ENCODE results near the gene LARP7.
"Not testable (repeated sequence)": the region's sequence is repeated elsewhere in the genome, so short reads cannot be mapped to it uniquely, and the experiment has no call there.

LARP7 gene

GRCh38 chr4:112636688-112637551, at the start of gene LARP7, which contains the start of gene ZGRF1:
TSS of gene LARP7 (plus strand) at chr4:112637143. CDS start at chr4:112644670, 7,527 bp downstream.
TSS of gene ZGRF1 (minus strand) at chr4:112636909. CDS start at chr4:112633176, 3,733 bp downstream.
- peak; percentile 94 to 98 for DNase-seq (ENCODE audit: low read depth in 1 of 2, low spot score in 1 of 2)

- no peak for DNase-seq (ENCODE audit: low read depth in 1 of 2, low spot score in 1 of 2)
Measured at GRCh38 chr4:112589206-112589605, 47.7 kb upstream of the LARP7 start.

GRCh38 chr4:112591593-112591992, 45.4 kb upstream of the LARP7 start:
- no peak for DNase-seq (ENCODE audit: low read depth in 1 of 2, low spot score in 1 of 2)

- DNase-seq (ENCODE audit: low read depth in 1 of 2, low spot score in 1 of 2), result no peak
Measured at GRCh38 chr4:112592717-112593116, 44.2 kb upstream of the LARP7 start.

DNA sequence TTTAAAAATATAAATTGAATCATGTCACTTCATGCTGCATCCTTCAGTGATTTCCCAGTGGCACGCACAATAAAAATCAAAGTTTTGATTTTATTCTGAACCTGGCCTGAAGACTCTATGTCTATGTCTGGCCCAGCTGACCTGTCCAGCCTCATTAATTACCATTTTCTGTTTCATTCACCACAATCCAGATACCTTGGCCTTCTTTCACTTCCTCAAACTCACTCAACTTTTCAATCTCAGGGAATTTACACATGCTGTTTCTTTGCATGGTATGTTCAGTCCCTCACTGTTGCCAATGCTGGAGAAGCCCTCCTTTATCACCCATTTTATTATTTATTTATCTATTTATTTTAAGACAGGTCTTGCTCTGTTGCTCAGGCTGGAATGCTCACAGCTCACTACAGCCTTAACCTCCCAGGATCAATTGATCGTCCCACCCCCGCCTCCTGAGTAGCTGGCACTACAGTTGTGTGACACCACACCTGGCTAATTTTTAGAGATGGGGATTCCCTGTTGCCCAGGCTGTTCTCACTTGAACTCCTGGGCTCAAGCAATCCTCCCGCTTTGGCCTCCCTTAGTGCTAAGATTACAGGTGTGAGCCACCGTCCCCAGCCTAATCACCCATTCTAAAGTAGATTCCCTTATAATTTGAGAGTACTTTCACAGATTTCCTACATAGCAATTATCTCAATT, 43.4 kb upstream of the LARP7 start:
- DNase-seq (ENCODE audit: low read depth in 1 of 2, low spot score in 1 of 2), result no peak

DNA sequence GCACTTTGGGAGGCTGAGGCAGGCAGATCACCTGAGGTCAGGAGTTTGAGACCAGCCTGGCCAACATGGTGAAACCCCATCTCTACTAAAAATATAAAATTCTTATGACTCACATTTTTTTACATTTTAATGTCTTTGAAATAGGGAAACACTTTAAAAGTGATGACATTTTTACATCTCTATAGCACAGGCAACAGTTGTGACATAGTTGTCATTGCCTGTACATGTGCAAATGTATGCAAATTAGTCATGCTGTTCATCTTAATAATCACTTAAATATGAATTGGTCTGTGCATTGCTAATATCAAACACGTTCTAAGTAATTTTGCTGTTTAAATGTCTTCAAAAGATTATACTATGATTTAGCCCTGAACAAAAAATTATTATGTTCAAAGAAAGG, 42.0 kb upstream of the LARP7 start:
- no peak for DNase-seq (ENCODE audit: low read depth in 1 of 2, low spot score in 1 of 2)

DNA sequence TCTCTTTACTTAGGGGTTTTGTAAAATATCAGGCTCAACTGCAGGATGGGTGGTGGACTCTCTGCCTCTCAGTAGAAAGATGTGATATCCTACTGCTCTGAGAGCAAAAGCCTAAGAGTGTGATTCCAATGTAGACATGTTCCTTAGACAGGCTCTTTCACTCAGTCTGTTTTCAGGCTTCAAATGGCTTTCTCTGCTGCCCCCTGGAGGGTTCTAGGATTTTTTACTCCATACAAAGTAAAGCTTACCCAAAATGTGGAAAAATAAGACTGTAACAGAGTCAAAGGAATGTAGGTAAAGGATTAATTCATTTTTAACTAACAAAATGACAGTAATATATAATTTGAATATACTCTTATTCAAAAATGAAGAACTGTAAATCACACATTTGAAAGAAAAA, 32.4 kb upstream of the LARP7 start:
- DNase-seq (ENCODE audit: low read depth in 1 of 2, low spot score in 1 of 2), result peak in 1 of 2 donors; percentile 16

GRCh38 chr4:112612814-112613213, 24.1 kb upstream of the LARP7 start:
- not testable (repeated sequence) for DNase-seq (ENCODE audit: low read depth in 1 of 2, low spot score in 1 of 2)

- no peak for DNase-seq (ENCODE audit: low read depth in 1 of 2, low spot score in 1 of 2)
Measured at GRCh38 chr4:112616984-112617383, 20.0 kb upstream of the LARP7 start.

GRCh38 chr4:112626228-112626627, 10.7 kb upstream of the LARP7 start:
- DNase-seq (ENCODE audit: low read depth in 1 of 2, low spot score in 1 of 2), result no peak

- DNase-seq (ENCODE audit: low read depth in 1 of 2, low spot score in 1 of 2), result no peak
Measured at GRCh38 chr4:112633477-112634235, 3.3 kb upstream of the LARP7 start.

- DNase-seq (ENCODE audit: low read depth in 1 of 2, low spot score in 1 of 2), result no peak
Measured at GRCh38 chr4:112637552-112637866, 566 bp downstream of the LARP7 start.

GRCh38 chr4:112642526-112642925, 5.6 kb downstream of the LARP7 start:
- DNase-seq (ENCODE audit: low read depth in 1 of 2, low spot score in 1 of 2), result no peak

GRCh38 chr4:112644595-112645535, 7.9 kb downstream of the LARP7 start:
- not testable (repeated sequence) for DNase-seq (ENCODE audit: low read depth in 1 of 2, low spot score in 1 of 2)

GRCh38 chr4:112645541-112646329, 8.8 kb downstream of the LARP7 start:
- no peak for DNase-seq (ENCODE audit: low read depth in 1 of 2, low spot score in 1 of 2)

DNA sequence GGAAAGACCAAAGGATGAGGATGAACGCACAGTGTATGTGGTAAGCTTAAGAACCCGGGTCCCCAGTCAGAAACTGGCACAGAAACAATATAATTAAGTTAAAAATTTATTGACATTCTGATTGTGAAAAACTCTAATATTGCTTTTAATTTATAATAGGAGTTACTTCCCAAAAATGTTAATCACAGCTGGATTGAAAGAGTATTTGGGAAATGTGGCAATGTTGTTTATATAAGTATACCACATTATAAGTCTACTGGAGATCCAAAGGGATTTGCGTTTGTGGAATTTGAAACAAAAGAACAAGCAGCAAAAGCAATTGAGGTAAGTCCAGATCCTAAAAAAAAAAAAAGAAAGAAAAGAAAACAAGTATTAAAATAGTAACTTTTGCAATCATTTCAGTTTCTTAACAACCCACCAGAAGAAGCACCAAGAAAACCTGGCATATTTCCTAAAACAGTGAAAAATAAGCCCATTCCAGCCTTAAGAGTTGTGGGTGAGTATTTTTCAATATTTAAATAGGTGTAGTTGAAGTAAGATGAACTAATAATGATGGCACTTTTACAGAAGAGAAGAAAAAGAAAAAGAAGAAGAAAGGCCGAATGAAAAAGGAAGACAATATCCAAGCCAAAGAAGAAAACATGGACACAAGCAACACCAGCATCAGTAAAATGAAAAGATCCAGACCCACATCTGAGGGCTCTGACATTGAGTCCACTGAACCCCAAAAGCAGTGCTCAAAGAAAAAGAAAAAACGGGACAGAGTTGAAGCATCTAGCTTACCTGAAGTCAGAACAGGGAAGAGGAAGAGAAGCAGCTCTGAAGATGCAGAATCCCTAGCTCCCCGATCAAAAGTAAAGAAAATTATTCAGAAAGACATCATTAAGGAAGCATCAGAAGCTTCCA, 9.9 kb downstream of the LARP7 start:
- no peak for DNase-seq (ENCODE audit: low read depth in 1 of 2, low spot score in 1 of 2)

GRCh38 chr4:112647785-112648184, 10.8 kb downstream of the LARP7 start:
- no peak for DNase-seq (ENCODE audit: low read depth in 1 of 2, low spot score in 1 of 2)

DNA sequence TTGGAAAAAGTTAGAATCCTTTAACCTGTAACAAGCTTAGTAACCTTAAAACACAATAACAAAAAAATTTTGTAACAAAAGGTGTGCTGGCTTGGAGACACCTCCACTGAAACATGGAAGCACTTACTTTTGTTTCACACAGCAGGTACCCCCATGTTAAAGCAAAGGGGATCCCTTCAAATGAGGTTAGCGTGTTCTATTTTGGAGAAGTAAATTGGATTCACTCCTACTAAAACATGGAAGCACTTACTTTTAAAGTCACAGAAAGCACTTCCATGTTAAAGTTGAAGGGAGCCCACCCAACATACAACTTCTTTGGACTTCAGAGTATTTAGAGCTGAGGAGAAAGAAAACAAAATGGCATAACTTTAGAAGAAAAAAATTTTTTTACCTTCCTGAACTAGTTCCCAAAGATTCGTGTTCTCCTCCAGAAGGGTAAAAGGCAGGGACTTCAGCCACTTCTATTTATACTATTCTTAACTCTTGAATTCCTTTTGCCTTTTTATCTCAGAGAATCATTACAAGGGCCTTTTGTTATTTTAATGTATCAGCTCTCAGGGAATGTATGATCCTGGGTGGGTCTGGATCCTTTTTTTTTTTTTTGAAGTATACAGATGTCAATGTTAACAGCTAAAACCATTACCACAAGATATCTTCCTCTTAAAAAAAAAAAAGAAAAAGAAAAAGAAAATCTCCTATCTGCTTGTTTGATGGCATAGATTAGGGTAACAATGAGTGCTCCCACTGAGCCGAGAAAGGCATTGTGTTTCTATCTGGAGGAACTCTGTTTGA, 11.5 kb downstream of the LARP7 start:
- no peak for DNase-seq (ENCODE audit: low read depth in 1 of 2, low spot score in 1 of 2)
